ENCODE measurements around the gene ATPAF1.

ATPAF1 gene

GRCh38 chr1:46689356-46689755 lies 21.2 kb upstream of the ATPAF1 start:
- no peak for DNase-seq (ENCODE audit: low spot score)
- no peak for TF ChIP-seq CTCF (IDR thresholded peaks at IDR 0.05; ENCODE audit: extremely low read depth, missing control alignments)

GRCh38 chr1:46687921-46688509 lies 19.9 kb upstream of the ATPAF1 start:
- no peak for TF ChIP-seq CTCF (IDR thresholded peaks at IDR 0.05; ENCODE audit: extremely low read depth, missing control alignments)
- no peak for DNase-seq (ENCODE audit: low spot score)

- TF ChIP-seq CTCF (IDR thresholded peaks at IDR 0.05; ENCODE audit: extremely low read depth, missing control alignments): no peak
- no peak for DNase-seq (ENCODE audit: low spot score)
These were observed 19.0 kb upstream of the ATPAF1 start for GRCh38 chr1:46687093-46687659.

- TF ChIP-seq CTCF (IDR thresholded peaks at IDR 0.05; ENCODE audit: extremely low read depth, missing control alignments): no peak
- no peak for DNase-seq (ENCODE audit: low spot score)
These were observed 18.1 kb upstream of the ATPAF1 start for GRCh38 chr1:46686255-46686654.

- no peak for TF ChIP-seq CTCF (IDR thresholded peaks at IDR 0.05; ENCODE audit: extremely low read depth, missing control alignments)
- no peak for DNase-seq (ENCODE audit: low spot score)
These were observed 16.5 kb upstream of the ATPAF1 start for GRCh38 chr1:46684670-46685069.

- no peak for DNase-seq (ENCODE audit: low spot score)
- no peak for TF ChIP-seq CTCF (IDR thresholded peaks at IDR 0.05; ENCODE audit: extremely low read depth, missing control alignments)
These were observed 13.9 kb upstream of the ATPAF1 start for GRCh38 chr1:46682064-46682463.

GRCh38 chr1:46681333-46682034 lies 13.3 kb upstream of the ATPAF1 start:
- no peak for TF ChIP-seq CTCF (IDR thresholded peaks at IDR 0.05; ENCODE audit: extremely low read depth, missing control alignments)
- no peak for DNase-seq (ENCODE audit: low spot score)
